ENCODE data around the gene YWHAE.
"Not testable (repeated sequence)": the region's sequence is repeated elsewhere in the genome, so short reads cannot be mapped to it uniquely, and the experiment has no call there.

YWHAE gene

DNA sequence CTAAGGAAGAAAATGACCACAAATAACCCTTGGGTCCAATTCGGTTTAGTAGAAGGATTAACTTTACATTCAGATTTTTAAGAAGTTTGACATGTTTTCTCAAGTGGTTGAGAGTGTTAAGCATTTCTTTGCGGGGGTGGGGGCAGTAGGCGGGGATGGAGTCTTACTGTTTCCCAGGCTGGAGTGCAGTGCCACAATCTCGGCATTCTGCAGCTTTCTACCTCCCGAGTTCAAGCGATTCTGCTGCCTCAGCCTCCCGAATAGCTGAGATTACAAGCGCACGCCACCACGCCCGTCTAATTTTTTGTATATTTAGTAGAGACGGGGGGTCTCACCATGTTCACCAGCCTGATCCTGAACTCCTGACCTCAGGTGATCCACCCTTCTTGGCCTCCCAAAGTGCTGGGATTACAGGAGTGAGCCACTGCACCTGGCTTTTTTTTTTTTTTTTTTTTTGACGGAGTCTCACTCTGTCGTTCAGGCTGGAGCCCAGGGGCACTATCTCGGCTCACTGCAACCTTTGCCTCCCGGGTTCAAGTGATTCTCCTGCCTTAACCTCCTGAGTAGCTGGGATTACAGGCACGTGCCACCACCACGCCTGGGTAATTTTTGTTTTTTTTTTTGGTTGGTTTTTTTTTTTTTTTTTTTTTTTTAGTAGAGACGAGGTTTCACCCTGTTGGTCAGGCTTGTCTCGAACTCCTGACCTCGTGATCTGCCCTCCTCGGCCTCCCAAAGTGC lies 12.4 kb downstream of the YWHAE start:
- not testable (repeated sequence) for H3K36me3 ChIP-seq (ENCODE audit: control insufficient read depth in 1 of 2, insufficient read depth in 2 of 2, low read length in 2 of 2); H3K4me3 ChIP-seq (ENCODE audit: low read depth in 1 of 2, low read length in 2 of 2); H3K9ac ChIP-seq (ENCODE audit: low read depth in 1 of 2, low read length in 2 of 2); H3K9me3 ChIP-seq (ENCODE audit: control insufficient read depth in 1 of 2, low read length in 2 of 2); H3K27me3 ChIP-seq (ENCODE audit: control insufficient read depth in 1 of 2, insufficient read depth in 2 of 2, low read length in 2 of 2); H3K27ac ChIP-seq (ENCODE audit: low read depth, low read length)
- peaks cover 30 to 34% of the 10 kb centered on the region in 2 donors for H3K4me1 ChIP-seq (ENCODE audit: control insufficient read depth in 1 of 2, insufficient read depth in 2 of 2, low read length in 2 of 2)

GRCh38 chr17:1386675-1387190 lies 13.3 kb downstream of the YWHAE start:
- H3K9me3 ChIP-seq (ENCODE audit: control insufficient read depth in 1 of 2, low read length in 2 of 2); H3K27ac ChIP-seq (ENCODE audit: low read depth, low read length); H3K4me3 ChIP-seq (ENCODE audit: low read depth in 1 of 2, low read length in 2 of 2); H3K36me3 ChIP-seq (ENCODE audit: control insufficient read depth in 1 of 2, insufficient read depth in 2 of 2, low read length in 2 of 2); H3K27me3 ChIP-seq (ENCODE audit: control insufficient read depth in 1 of 2, insufficient read depth in 2 of 2, low read length in 2 of 2); H3K9ac ChIP-seq (ENCODE audit: low read depth in 1 of 2, low read length in 2 of 2): not testable (repeated sequence)
- H3K4me1 ChIP-seq (ENCODE audit: control insufficient read depth in 1 of 2, insufficient read depth in 2 of 2, low read length in 2 of 2): peaks cover 22 to 32% of the 10 kb centered on the region in 2 donors

DNA sequence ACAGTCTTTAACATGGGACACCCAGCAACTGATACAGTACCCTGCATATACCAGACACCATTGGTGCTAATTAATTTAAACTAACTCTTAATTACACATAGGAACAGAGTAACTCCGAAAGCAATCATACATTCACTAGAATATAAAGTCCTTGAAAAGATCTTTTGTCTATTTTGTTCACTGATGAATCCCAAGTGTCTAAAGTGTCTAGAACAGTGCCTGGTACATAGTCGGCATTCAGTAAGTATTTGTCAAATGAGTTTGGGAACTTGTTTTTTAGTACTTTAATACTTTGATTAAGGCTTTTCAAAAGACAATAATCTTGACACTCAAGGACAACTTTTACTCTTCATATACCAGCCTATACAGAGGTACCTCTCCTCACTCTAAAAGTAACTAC lies 13.8 kb downstream of the YWHAE start:
- H3K4me3 ChIP-seq (ENCODE audit: low read depth in 1 of 2, low read length in 2 of 2): no peak overlapping the region
- H3K27ac ChIP-seq (ENCODE audit: low read depth, low read length): no peak overlapping the region
- H3K4me1 ChIP-seq (ENCODE audit: control insufficient read depth in 1 of 2, insufficient read depth in 2 of 2, low read length in 2 of 2): peaks cover 21 to 28% of the 10 kb centered on the region in 2 donors
- H3K9me3 ChIP-seq (ENCODE audit: control insufficient read depth in 1 of 2, low read length in 2 of 2): no peaks in the 10 kb centered on the region
- H3K27me3 ChIP-seq (ENCODE audit: control insufficient read depth in 1 of 2, insufficient read depth in 2 of 2, low read length in 2 of 2): no peaks in the 10 kb centered on the region
- no peak overlapping the region for H3K9ac ChIP-seq (ENCODE audit: low read depth in 1 of 2, low read length in 2 of 2)
- no peaks in the 10 kb centered on the region for H3K36me3 ChIP-seq (ENCODE audit: control insufficient read depth in 1 of 2, insufficient read depth in 2 of 2, low read length in 2 of 2)

DNA sequence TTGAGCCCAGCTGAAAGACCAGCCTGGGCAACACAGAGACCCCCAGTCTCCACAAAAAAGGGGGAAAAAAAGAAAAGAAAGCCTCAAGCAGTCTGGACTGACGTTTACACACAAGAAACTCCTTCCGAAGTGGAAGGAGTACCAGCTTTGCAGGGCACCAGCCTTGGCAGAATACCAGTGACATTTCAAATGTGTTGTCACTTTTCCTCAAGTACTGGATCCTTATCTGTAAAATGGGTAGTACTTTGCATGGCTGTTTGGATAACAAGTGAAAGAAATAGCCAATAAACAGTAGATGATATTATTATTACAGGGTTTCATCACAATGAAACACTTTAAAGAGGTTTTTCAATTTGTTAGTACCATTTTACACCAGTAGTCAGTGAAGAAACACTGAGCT lies 14.2 kb downstream of the YWHAE start:
- no peak overlapping the region for H3K27ac ChIP-seq (ENCODE audit: low read depth, low read length)
- peaks cover 19 to 25% of the 10 kb centered on the region in 2 donors for H3K4me1 ChIP-seq (ENCODE audit: control insufficient read depth in 1 of 2, insufficient read depth in 2 of 2, low read length in 2 of 2)
- no peaks in the 10 kb centered on the region for H3K9me3 ChIP-seq (ENCODE audit: control insufficient read depth in 1 of 2, low read length in 2 of 2)
- no peak overlapping the region for H3K9ac ChIP-seq (ENCODE audit: low read depth in 1 of 2, low read length in 2 of 2)
- no peaks in the 10 kb centered on the region for H3K36me3 ChIP-seq (ENCODE audit: control insufficient read depth in 1 of 2, insufficient read depth in 2 of 2, low read length in 2 of 2)
- no peak overlapping the region for H3K4me3 ChIP-seq (ENCODE audit: low read depth in 1 of 2, low read length in 2 of 2)
- H3K27me3 ChIP-seq (ENCODE audit: control insufficient read depth in 1 of 2, insufficient read depth in 2 of 2, low read length in 2 of 2): no peaks in the 10 kb centered on the region

- Histone ChIP-seq H3K27me3 (ENCODE audit: control insufficient read depth in 1 of 2, insufficient read depth in 2 of 2, low read length in 2 of 2) (no peaks in the 10 kb centered on the region), H3K36me3 (ENCODE audit: control insufficient read depth in 1 of 2, insufficient read depth in 2 of 2, low read length in 2 of 2) (no peaks in the 10 kb centered on the region), H3K9ac (ENCODE audit: low read depth in 1 of 2, low read length in 2 of 2) (no peak overlapping the region), H3K27ac (ENCODE audit: low read depth, low read length) (no peak overlapping the region), H3K4me3 (ENCODE audit: low read depth in 1 of 2, low read length in 2 of 2) (no peak overlapping the region), H3K4me1 (ENCODE audit: control insufficient read depth in 1 of 2, insufficient read depth in 2 of 2, low read length in 2 of 2) (peaks cover 20 to 26% of the 10 kb centered on the region in 2 donors), H3K9me3 (ENCODE audit: control insufficient read depth in 1 of 2, low read length in 2 of 2) (no peaks in the 10 kb centered on the region)
Observed at GRCh38 chr17:1384905-1385435, 15.1 kb downstream of the YWHAE start.

GRCh38 chr17:1379930-1380313 lies 20.1 kb downstream of the YWHAE start:
- Histone ChIP-seq H3K9ac (ENCODE audit: low read depth in 1 of 2, low read length in 2 of 2) (no peak overlapping the region), H3K27me3 (ENCODE audit: control insufficient read depth in 1 of 2, insufficient read depth in 2 of 2, low read length in 2 of 2) (no peaks in the 10 kb centered on the region), H3K4me3 (ENCODE audit: low read depth in 1 of 2, low read length in 2 of 2) (no peak overlapping the region), H3K9me3 (ENCODE audit: control insufficient read depth in 1 of 2, low read length in 2 of 2) (no peaks in the 10 kb centered on the region), H3K36me3 (ENCODE audit: control insufficient read depth in 1 of 2, insufficient read depth in 2 of 2, low read length in 2 of 2) (no peaks in the 10 kb centered on the region), H3K27ac (ENCODE audit: low read depth, low read length) (no peak overlapping the region), H3K4me1 (ENCODE audit: control insufficient read depth in 1 of 2, insufficient read depth in 2 of 2, low read length in 2 of 2) (peaks cover 56 to 58% of the 10 kb centered on the region in 2 donors)

DNA sequence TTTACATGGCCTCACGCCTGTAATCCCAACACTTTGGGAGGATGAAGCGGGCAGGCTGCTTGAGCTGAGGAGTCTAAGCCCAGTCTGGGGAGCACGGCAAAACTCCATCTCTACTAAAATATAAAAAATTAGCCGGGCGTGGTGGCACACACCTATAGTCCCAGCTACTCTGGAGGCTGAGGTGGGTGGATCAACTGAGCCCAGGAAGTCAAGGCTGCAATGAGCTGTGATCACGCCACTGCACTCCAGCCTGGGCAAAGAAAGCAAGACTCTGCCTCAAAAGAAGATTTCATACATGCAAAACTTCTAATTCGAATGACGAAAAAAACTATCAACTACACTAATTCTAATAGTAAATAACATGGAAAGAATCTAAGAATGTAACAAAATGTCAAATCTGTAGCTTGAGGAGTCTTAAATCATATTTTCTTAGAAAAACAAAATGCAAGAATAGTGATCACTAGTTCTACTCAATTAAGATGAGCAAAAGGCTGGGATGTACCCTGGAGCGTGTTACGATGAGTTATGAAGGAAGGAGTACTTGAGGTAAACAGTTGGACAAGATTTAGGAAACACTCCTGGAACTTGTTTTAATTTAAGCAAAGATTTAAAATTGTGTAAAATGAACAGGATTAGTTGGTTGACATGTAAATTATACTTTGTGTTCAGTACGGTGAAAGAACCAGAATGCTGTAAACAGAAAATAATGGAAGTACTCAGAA lies 20.7 kb downstream of the YWHAE start:
- H3K9me3 ChIP-seq (ENCODE audit: control insufficient read depth in 1 of 2, low read length in 2 of 2): no peaks in the 10 kb centered on the region
- H3K4me3 ChIP-seq (ENCODE audit: low read depth in 1 of 2, low read length in 2 of 2): no peak overlapping the region
- H3K4me1 ChIP-seq (ENCODE audit: control insufficient read depth in 1 of 2, insufficient read depth in 2 of 2, low read length in 2 of 2): peaks cover 61 to 63% of the 10 kb centered on the region in 2 donors
- H3K36me3 ChIP-seq (ENCODE audit: control insufficient read depth in 1 of 2, insufficient read depth in 2 of 2, low read length in 2 of 2): no peaks in the 10 kb centered on the region
- H3K9ac ChIP-seq (ENCODE audit: low read depth in 1 of 2, low read length in 2 of 2): no peak overlapping the region
- no peaks in the 10 kb centered on the region for H3K27me3 ChIP-seq (ENCODE audit: control insufficient read depth in 1 of 2, insufficient read depth in 2 of 2, low read length in 2 of 2)
- no peak overlapping the region for H3K27ac ChIP-seq (ENCODE audit: low read depth, low read length)

DNA sequence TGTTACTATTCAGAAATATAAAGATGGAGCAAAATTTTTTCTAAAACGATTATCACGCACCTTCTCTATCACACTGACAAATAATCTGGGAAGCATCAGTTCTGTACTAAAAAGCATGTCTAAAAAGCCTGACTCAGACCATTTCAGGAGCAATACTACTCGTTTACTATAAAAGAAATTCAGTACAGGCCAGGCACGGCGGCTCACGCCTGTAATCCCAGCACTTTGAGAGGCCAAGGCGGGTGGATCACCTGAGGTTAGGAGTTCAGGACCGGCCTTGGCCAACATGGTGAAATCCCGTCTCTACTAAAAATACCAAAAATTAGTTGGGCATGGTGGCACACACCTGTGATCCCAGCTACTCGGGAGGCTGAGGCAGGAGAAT lies 21.6 kb downstream of the YWHAE start:
- not testable (repeated sequence) for H3K27ac ChIP-seq (ENCODE audit: low read depth, low read length); H3K9me3 ChIP-seq (ENCODE audit: control insufficient read depth in 1 of 2, low read length in 2 of 2); H3K4me3 ChIP-seq (ENCODE audit: low read depth in 1 of 2, low read length in 2 of 2); H3K36me3 ChIP-seq (ENCODE audit: control insufficient read depth in 1 of 2, insufficient read depth in 2 of 2, low read length in 2 of 2); H3K9ac ChIP-seq (ENCODE audit: low read depth in 1 of 2, low read length in 2 of 2); H3K27me3 ChIP-seq (ENCODE audit: control insufficient read depth in 1 of 2, insufficient read depth in 2 of 2, low read length in 2 of 2)
- peaks cover 66 to 72% of the 10 kb centered on the region in 2 donors for H3K4me1 ChIP-seq (ENCODE audit: control insufficient read depth in 1 of 2, insufficient read depth in 2 of 2, low read length in 2 of 2)

DNA sequence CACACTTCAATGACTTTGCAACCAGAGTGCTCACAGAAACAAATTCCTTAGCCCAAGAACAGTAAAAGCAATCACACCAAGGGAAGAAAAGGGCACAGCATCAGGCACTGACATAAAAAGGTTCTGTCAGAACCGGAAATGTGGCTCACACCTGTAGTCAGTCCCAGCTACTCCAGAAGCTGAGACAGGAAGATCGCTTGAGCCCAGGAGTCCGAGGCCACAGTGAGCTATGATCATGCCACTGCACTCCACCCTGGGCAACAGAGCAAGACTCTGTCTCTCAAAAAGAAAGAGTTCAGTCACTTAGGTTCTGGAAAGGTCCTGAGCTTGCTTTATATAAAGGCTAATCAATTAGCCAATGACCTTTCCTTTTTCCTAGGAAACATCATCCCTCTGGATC lies 22.7 kb downstream of the YWHAE start:
- Histone ChIP-seq H3K27me3 (ENCODE audit: control insufficient read depth in 1 of 2, insufficient read depth in 2 of 2, low read length in 2 of 2) (no peaks in the 10 kb centered on the region), H3K9ac (ENCODE audit: low read depth in 1 of 2, low read length in 2 of 2) (no peak overlapping the region), H3K27ac (ENCODE audit: low read depth, low read length) (no peak overlapping the region), H3K36me3 (ENCODE audit: control insufficient read depth in 1 of 2, insufficient read depth in 2 of 2, low read length in 2 of 2) (peaks cover 0 to 14% of the 10 kb centered on the region in 2 donors), H3K4me1 (ENCODE audit: control insufficient read depth in 1 of 2, insufficient read depth in 2 of 2, low read length in 2 of 2) (peaks cover 66 to 73% of the 10 kb centered on the region in 2 donors), H3K4me3 (ENCODE audit: low read depth in 1 of 2, low read length in 2 of 2) (peak overlapping the region in 1 of 2 donors; percentile 41), H3K9me3 (ENCODE audit: control insufficient read depth in 1 of 2, low read length in 2 of 2) (no peaks in the 10 kb centered on the region)

DNA sequence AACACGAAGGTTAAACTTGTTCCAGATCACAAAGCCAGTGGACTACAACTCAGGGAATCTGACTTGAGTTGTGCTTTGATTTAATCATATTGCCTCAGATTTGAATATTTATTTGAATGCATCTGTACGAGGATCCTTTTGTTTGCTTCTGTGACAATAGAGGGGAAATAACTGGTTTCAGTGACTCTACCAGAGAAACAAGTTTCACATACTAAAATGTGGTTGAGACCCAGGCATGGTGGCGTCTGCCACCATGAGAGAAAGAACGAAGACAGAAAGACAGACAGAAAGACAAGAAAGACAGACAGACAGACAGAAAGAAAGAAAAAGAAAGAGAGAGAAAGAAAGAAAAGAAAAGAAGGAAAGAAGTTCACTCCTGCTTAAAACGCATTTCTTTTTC lies 24.0 kb downstream of the YWHAE start:
- Histone ChIP-seq H3K4me1 (ENCODE audit: control insufficient read depth in 1 of 2, insufficient read depth in 2 of 2, low read length in 2 of 2) (peaks cover 66 to 71% of the 10 kb centered on the region in 2 donors), H3K27ac (ENCODE audit: low read depth, low read length) (no peak overlapping the region), H3K27me3 (ENCODE audit: control insufficient read depth in 1 of 2, insufficient read depth in 2 of 2, low read length in 2 of 2) (no peaks in the 10 kb centered on the region), H3K9me3 (ENCODE audit: control insufficient read depth in 1 of 2, low read length in 2 of 2) (no peaks in the 10 kb centered on the region), H3K9ac (ENCODE audit: low read depth in 1 of 2, low read length in 2 of 2) (peak overlapping the region in 1 of 2 donors; percentile 16), H3K36me3 (ENCODE audit: control insufficient read depth in 1 of 2, insufficient read depth in 2 of 2, low read length in 2 of 2) (peaks cover 0 to 17% of the 10 kb centered on the region in 2 donors), H3K4me3 (ENCODE audit: low read depth in 1 of 2, low read length in 2 of 2) (no peak overlapping the region)
